Measurements from ENCODE around the gene VAMP8. TPM values are rescaled to one million over a fixed set of nuclear protein-coding genes. Genes with fewer than 3 reads are reported as not detected.

The VAMP8 gene
- total RNA-seq, 1 donor from 2014 or later: 2.1 TPM

DNA sequence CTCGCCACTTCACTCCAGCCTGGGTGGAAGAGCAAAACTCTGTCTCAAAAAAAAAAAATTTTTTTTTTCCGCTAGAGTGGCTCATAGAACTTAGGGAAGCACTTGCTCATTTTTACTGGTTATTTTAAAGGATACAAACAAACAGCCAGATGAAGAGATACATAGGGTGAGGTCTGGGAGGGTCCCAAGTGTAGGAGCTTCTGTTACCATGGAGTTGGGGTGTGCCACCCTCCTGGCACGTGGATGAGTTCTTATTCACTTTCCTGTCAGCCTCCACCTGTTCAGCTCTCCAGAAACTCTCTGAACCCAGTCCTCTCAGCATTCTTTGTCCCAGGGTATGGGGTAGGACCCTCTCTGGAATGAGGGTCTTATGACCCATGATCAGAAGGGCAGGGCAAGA, 43.3 kb upstream of the VAMP8 start:
- no peak for DNase-seq (ENCODE audit: low spot score)
- no peak overlapping the region for H3K4me3 Mint-ChIP-seq (ENCODE audit: unreplicated experiment)
- H3K36me3 Mint-ChIP-seq (ENCODE audit: low read depth): no peaks in the 10 kb centered on the region
- no peaks in the 10 kb centered on the region for H3K9me3 Mint-ChIP-seq (ENCODE audit: low read depth)
- peaks cover 21% of the 10 kb centered on the region for H3K4me1 Mint-ChIP-seq (ENCODE audit: low read depth)
- H3K27me3 Mint-ChIP-seq (ENCODE audit: low read depth): peaks cover under 1% of the 10 kb centered on the region
- H3K27ac Mint-ChIP-seq (ENCODE audit: unreplicated experiment): no peak overlapping the region
- TF ChIP-seq, protein P1, sequence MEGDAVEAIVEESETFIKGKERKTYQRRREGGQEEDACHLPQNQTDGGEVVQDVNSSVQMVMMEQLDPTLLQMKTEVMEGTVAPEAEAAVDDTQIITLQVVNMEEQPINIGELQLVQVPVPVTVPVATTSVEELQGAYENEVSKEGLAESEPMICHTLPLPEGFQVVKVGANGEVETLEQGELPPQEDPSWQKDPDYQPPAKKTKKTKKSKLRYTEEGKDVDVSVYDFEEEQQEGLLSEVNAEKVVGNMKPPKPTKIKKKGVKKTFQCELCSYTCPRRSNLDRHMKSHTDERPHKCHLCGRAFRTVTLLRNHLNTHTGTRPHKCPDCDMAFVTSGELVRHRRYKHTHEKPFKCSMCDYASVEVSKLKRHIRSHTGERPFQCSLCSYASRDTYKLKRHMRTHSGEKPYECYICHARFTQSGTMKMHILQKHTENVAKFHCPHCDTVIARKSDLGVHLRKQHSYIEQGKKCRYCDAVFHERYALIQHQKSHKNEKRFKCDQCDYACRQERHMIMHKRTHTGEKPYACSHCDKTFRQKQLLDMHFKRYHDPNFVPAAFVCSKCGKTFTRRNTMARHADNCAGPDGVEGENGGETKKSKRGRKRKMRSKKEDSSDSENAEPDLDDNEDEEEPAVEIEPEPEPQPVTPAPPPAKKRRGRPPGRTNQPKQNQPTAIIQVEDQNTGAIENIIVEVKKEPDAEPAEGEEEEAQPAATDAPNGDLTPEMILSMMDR (IDR thresholded peaks at IDR 0.05): no peak

DNA sequence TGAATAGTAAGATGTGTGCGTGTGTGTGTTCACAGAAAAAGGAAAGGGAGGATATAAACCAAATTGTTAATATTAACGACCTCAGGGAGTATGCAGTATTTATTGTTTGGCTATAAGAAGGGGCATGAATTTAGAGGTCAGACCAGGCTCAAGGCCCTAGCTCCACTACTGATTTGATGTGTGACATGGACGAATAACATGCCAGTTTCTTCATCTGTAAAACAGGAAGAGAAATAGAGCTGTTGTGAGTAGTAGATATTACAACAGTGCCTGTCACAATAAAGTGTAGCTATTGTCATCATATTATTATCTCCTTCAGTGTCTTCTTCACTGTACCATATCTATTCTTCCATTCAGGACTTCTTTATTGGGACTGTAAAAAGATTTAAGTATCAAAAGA, 42.5 kb upstream of the VAMP8 start:
- Mint-ChIP-seq H3K9me3 (ENCODE audit: low read depth) (no peaks in the 10 kb centered on the region), H3K27me3 (ENCODE audit: low read depth) (no peaks in the 10 kb centered on the region), H3K27ac (ENCODE audit: unreplicated experiment) (no peak overlapping the region), H3K4me1 (ENCODE audit: low read depth) (peaks cover 21% of the 10 kb centered on the region), H3K4me3 (ENCODE audit: unreplicated experiment) (no peak overlapping the region), H3K36me3 (ENCODE audit: low read depth) (no peaks in the 10 kb centered on the region)
- TF ChIP-seq, protein P1 (IDR thresholded peaks at IDR 0.05): no peak
- no peak for DNase-seq (ENCODE audit: low spot score)

DNA sequence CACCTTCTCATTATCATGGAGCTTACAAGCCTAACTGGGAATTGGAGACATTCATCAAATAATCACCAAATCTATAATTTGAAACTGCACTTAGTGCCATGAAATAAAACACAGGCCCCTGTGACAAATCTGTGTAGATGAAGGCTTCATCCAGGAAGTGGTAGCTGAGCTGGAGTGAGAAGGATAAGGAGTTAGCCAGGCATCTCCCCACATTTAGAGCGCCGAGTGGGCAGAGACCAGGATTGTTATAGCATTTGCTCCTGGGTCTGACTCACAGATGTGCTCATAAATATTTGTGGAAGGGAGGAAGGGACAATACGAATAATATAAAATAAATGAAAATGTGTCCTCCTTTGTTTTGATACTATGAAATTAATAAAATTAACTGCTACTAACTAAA, 40.9 kb upstream of the VAMP8 start:
- no peak overlapping the region for H3K4me3 Mint-ChIP-seq (ENCODE audit: unreplicated experiment)
- peaks cover 3% of the 10 kb centered on the region for H3K36me3 Mint-ChIP-seq (ENCODE audit: low read depth)
- DNase-seq (ENCODE audit: low spot score): no peak
- H3K4me1 Mint-ChIP-seq (ENCODE audit: low read depth): peaks cover 34% of the 10 kb centered on the region
- H3K9me3 Mint-ChIP-seq (ENCODE audit: low read depth): no peaks in the 10 kb centered on the region
- no peak overlapping the region for H3K27ac Mint-ChIP-seq (ENCODE audit: unreplicated experiment)
- TF ChIP-seq, protein P1 (IDR thresholded peaks at IDR 0.05): no peak
- H3K27me3 Mint-ChIP-seq (ENCODE audit: low read depth): no peaks in the 10 kb centered on the region

GRCh38 chr2:85537600-85538506, 39.5 kb upstream of the VAMP8 start:
- Mint-ChIP-seq H3K4me1 (ENCODE audit: low read depth) (peaks cover 48% of the 10 kb centered on the region), H3K27ac (ENCODE audit: unreplicated experiment) (peak overlapping the region; percentile 99), H3K27me3 (ENCODE audit: low read depth) (no peaks in the 10 kb centered on the region), H3K9me3 (ENCODE audit: low read depth) (no peaks in the 10 kb centered on the region), H3K36me3 (ENCODE audit: low read depth) (peaks cover 17% of the 10 kb centered on the region), H3K4me3 (ENCODE audit: unreplicated experiment) (peak overlapping the region; percentile 89)
- DNase-seq (ENCODE audit: low spot score): no peak
- TF ChIP-seq, protein P1 (IDR thresholded peaks at IDR 0.05): no peak

GRCh38 chr2:85538507-85539360, 38.7 kb upstream of the VAMP8 start, which contains the start of gene MAT2A:
Gene MAT2A, plus strand, starts transcription at chr2:85539168. Its CDS starts 120 bp downstream, at chr2:85539288.
- H3K4me1 Mint-ChIP-seq (ENCODE audit: low read depth): peaks cover 53% of the 10 kb centered on the region
- no peaks in the 10 kb centered on the region for H3K9me3 Mint-ChIP-seq (ENCODE audit: low read depth)
- peaks cover 22% of the 10 kb centered on the region for H3K36me3 Mint-ChIP-seq (ENCODE audit: low read depth)
- H3K4me3 Mint-ChIP-seq (ENCODE audit: unreplicated experiment): peak within 1 kb of the TSS; percentile 89
- H3K27me3 Mint-ChIP-seq (ENCODE audit: low read depth): no peaks in the 10 kb centered on the region
- peak; percentile 98 for DNase-seq (ENCODE audit: low spot score)
- TF ChIP-seq, protein P1 (IDR thresholded peaks at IDR 0.05): peak; percentile 81
- peak within 1 kb of the TSS; percentile 99 for H3K27ac Mint-ChIP-seq (ENCODE audit: unreplicated experiment)

All from chondrocyte (in vitro differentiated cells).